K562 (cell line): ENCODE results near the gene COMMD9. TPM values are rescaled to one million over a fixed set of nuclear protein-coding genes. Genes with fewer than 3 reads are reported as not detected.

Source experiments
- ATAC-seq: fragments of 200-7000 bp; cut with Tn5 transposase; 3 replicates; pipeline ENCODE4 v1.9.1; 2020; ENCODE audit warnings: moderate library complexity
- BruUV-seq: library from RNA; stranded (reverse); fragments of 400-500 nt; replicated peaks from 2 replicates; lab custom pipeline; 2021; lab: Mats Ljungman, UMichigan
- CTCF ChIA-PET: fragments of 300-600 bp; formaldehyde crosslinking; extraction: SDS; loops from one replicate; lab custom pipeline; 2021; ENCODE audit warnings: low intra/inter-chr PET ratio; lab: Yijun Ruan, JAX
- POLR2A ChIA-PET: fragments of 300-600, 350-650 bp; sonication (Branson Sonifier 250); formaldehyde crosslinking; extraction: SDS; loops from one replicate; lab custom pipeline; 2021; ENCODE audit warnings: antibody characterized with exemption, inconsistent platforms; lab: Yijun Ruan, JAX
- DNase-seq, 4 experiments: peaks; one replicate each; pipeline versions ENCODE4 v3.0.0 to v3.0.0-alpha.2; 2011 to 2018; ENCODE audit warnings: low spot score in 3 of 4, mixed read lengths in 3 of 4; ENCODE audit errors: extremely low read depth in 1 of 4
- FAIRE-seq: peaks from 2 replicates; lab custom pipeline; 2011; peaks lifted over from hg19 to GRCh38; lab: Jason Lieb, UNC
- H2AFZ ChIP-seq: 2 replicates; pipeline ENCODE4 v1.6.0; 2011; ENCODE audit warnings: low read depth, low read length, control low read depth, inconsistent platforms
- H3K27ac ChIP-seq: fragments of 200-600 bp; 3 replicates; pipeline ENCODE4 v1.8.0; 2011; ENCODE audit warnings: low read depth, mild to moderate bottlenecking, control low read depth, inconsistent platforms, low read length, moderate library complexity, mixed read lengths; ENCODE audit errors: extremely low read depth
- H3K27me3 ChIP-seq, 2 experiments: fragments of 300-600 bp in 1 of 2; 2 replicates in 1 of 2; 3 replicates in 1 of 2; pipeline versions ENCODE4 v1.6.0 to v1.8.0; 2011; ENCODE audit warnings: inconsistent platforms in 2 of 2, low read length in 2 of 2, mild to moderate bottlenecking in 1 of 2, mixed read lengths in 1 of 2, moderate library complexity in 1 of 2; ENCODE audit not compliant: control insufficient read depth in 2 of 2, insufficient read depth in 2 of 2
- H3K36me3 ChIP-seq: fragments of 300-600 bp; 3 replicates; pipeline ENCODE4 v1.8.0; 2011; ENCODE audit warnings: mild to moderate bottlenecking, low read length, inconsistent platforms; ENCODE audit not compliant: control insufficient read depth, insufficient read depth
- H3K4me1 ChIP-seq, 2 experiments: fragments of 200-600 bp in 1 of 2; replicated peaks in 1 of 2; 2 replicates in 1 of 2; 3 replicates in 1 of 2; pipeline versions ENCODE4 v1.5.1 to v1.8.0; 2011; ENCODE audit warnings: inconsistent platforms in 2 of 2, low read length in 2 of 2, mild to moderate bottlenecking in 1 of 2, mixed read lengths in 1 of 2, moderate library complexity in 1 of 2; ENCODE audit not compliant: control insufficient read depth in 2 of 2, insufficient read depth in 2 of 2
- H3K4me2 ChIP-seq: 2 replicates; pipeline ENCODE4 v1.6.1; 2011; ENCODE audit warnings: low read length, control low read depth, inconsistent platforms, mixed read lengths; ENCODE audit not compliant: insufficient read depth
- H3K4me3 ChIP-seq: fragments of 200-600 bp; sonication (generic), shearing (Covaris generic); 2 replicates; pipeline ENCODE4 v1.5.1; 2016; ENCODE audit warnings: control low read depth, inconsistent platforms
- H3K79me2 ChIP-seq: fragments of 200-600 bp; 3 replicates; pipeline ENCODE4 v1.8.0; 2011; ENCODE audit warnings: low read length, inconsistent platforms; ENCODE audit not compliant: control insufficient read depth, insufficient read depth
- H3K9ac ChIP-seq, 2 experiments: 2 replicates each; pipeline versions ENCODE4 v1.6.0 to v1.6.1; 2011; ENCODE audit warnings: low read depth in 2 of 2, low read length in 2 of 2, control low read depth in 1 of 2, inconsistent platforms in 1 of 2, mild to moderate bottlenecking in 1 of 2, mixed read lengths in 1 of 2; ENCODE audit not compliant: insufficient read depth in 1 of 2
- H3K9me1 ChIP-seq: one replicate; pipeline ENCODE4 v1.6.0; 2011; ENCODE audit warnings: inconsistent platforms, mild to moderate bottlenecking, low read length, moderate library complexity; ENCODE audit not compliant: control insufficient read depth, insufficient read depth
- H3K9me3 ChIP-seq: replicated peaks from 2 replicates; pipeline ENCODE4 v1.5.1; 2011; ENCODE audit warnings: low read depth, low read length, inconsistent platforms; ENCODE audit not compliant: control insufficient read depth, insufficient read depth
- H4K20me1 ChIP-seq: replicated peaks from 2 replicates; pipeline ENCODE4 v1.6.1; 2011; ENCODE audit warnings: low read length, inconsistent platforms, mixed read lengths; ENCODE audit not compliant: control insufficient read depth, insufficient read depth
- HBP1 ChIP-seq: fragments of 450-650 bp; formaldehyde crosslinking; IDR thresholded peaks from 2 replicates; pipeline ENCODE4 v1.4.0; 2022; ENCODE audit warnings: missing genetic modification characterization
- ZFP30 ChIP-seq: fragments of 250-450 bp; sonication (Bioruptor Pico); IDR thresholded peaks from 2 replicates; pipeline ENCODE4 v1.8.0; 2022; ENCODE audit warnings: moderate library complexity, mild to moderate bottlenecking, inconsistent platforms, borderline replicate concordance
- ZNF347 ChIP-seq: fragments of 450-650 bp; formaldehyde crosslinking; IDR thresholded peaks from 2 replicates; pipeline ENCODE4 v1.4.0; 2020; ENCODE audit warnings: low read depth, mild to moderate bottlenecking, moderate library complexity
- WGBS: fragments of 100-300 bp; shearing (Covaris generic); methylation state at CpG from one replicate; pipeline ENCODE4 v1.1.6; 2016; ENCODE audit warnings: low coverage, mixed read lengths; ENCODE audit not compliant: insufficient coverage; ENCODE audit errors: missing lambda C conversion rate; 5-methylcytosine and 5-hydroxymethylcytosine counted together
- in situ Hi-C: fragments of 300-500 bp; cut with MboI; formaldehyde crosslinking; loops from 4 replicates; pipeline ENCODE4 v1.15.0; 2018; ENCODE audit warnings: inconsistent platforms, mixed read lengths
- intact Hi-C: fragments of 100-400 bp; cut with micrococcal nuclease; formaldehyde crosslinking; loops from 2 replicates; pipeline ENCODE4 v1.14.2; 2022
- polyA plus RNA-seq, 8 experiments: library from polyadenylated mRNA; depleted of rRNA in 4 of 8; stranded (reverse) in 5 of 8; unstranded in 3 of 8; fragments of >200 nt; fragmentation: Nextera tagmentation in 2 of 8; fragmentation: Illumina TruSeq in 1 of 8; extraction: Ambion mirVana in 2 of 8; extraction: Trizol in 1 of 8; gene quantifications; 2 replicates each; pipeline versions ENCODE4 v1.2.1 to v1.2.3, GENCODE V29; 2011 to 2014; ENCODE audit warnings: inconsistent platforms in 1 of 8, missing spikeins in 1 of 8
- total RNA-seq, 7 experiments: library from RNA; depleted of rRNA in 6 of 7; stranded (reverse); fragments of >200 nt in 6 of 7; fragmentation: Illumina TruSeq in 2 of 7; extraction: Trizol in 2 of 7; gene quantifications; 2 replicates each; pipeline versions ENCODE4 v1.2.1 to v1.2.3, GENCODE V29; 2011 to 2021; ENCODE audit warnings: low replicate concordance in 1 of 7

The COMMD9 gene
- total and polyA plus RNA-seq, 9 of the 15 experiments (the other 6 are each of a cell fraction or from before 2014, with no cell fraction given): 27.3 to 121 (median 48.0) TPM

GRCh38 chr11:36281850-36282249, 7.4 kb downstream of the COMMD9 start:
- no peak overlapping the region for H3K4me3 ChIP-seq
- H3K4me2 ChIP-seq: no peak overlapping the region
- in situ Hi-C loops: no loop called here
- DNase-seq: no peak
- ATAC-seq: no peak
- ChIA-PET CTCF (no interaction called here), POLR2A (no interaction called here)
- no peaks in the 10 kb centered on the region for H4K20me1 ChIP-seq
- no peak for FAIRE-seq
- no peak overlapping the region for H3K9ac ChIP-seq
- no peak overlapping the region for H3K27ac ChIP-seq
- intact Hi-C loops: no loop called here
- no peak overlapping the region for H2AFZ ChIP-seq
- no peaks in the 10 kb centered on the region for H3K4me1 ChIP-seq
- no peaks in the 10 kb centered on the region for H3K27me3 ChIP-seq
- no peaks in the 10 kb centered on the region for H3K9me3 ChIP-seq
- TF ChIP-seq ZNF347 (CRISPR knock-in tag) (no peak), ZFP30 (CRISPR knock-in tag) (peak; percentile 90; the same call in 1 of the 2 replicates)
- H3K36me3 ChIP-seq: no peaks in the 10 kb centered on the region
- no peaks in the 10 kb centered on the region for H3K9me1 ChIP-seq
- H3K79me2 ChIP-seq: no peaks in the 10 kb centered on the region
- no TSS peak for BruUV-seq
- WGBS: 13% methylated on average over 4 of the region's 4 CpGs

GRCh38 chr11:36280531-36280930, 8.7 kb downstream of the COMMD9 start:
- H3K9ac ChIP-seq: no peak overlapping the region
- POLR2A ChIA-PET: no interaction called here
- intact Hi-C loops (no loop called here), in situ Hi-C loops (no loop called here)
- H3K79me2 ChIP-seq: no peaks in the 10 kb centered on the region
- no peaks in the 10 kb centered on the region for H4K20me1 ChIP-seq
- H2AFZ ChIP-seq: no peak overlapping the region
- WGBS: 10% methylated on average over 1 of the region's 1 CpG
- no peaks in the 10 kb centered on the region for H3K36me3 ChIP-seq
- no peak for DNase-seq
- no peak for FAIRE-seq
- no peaks in the 10 kb centered on the region for H3K9me1 ChIP-seq
- no peak overlapping the region for H3K27ac ChIP-seq
- H3K4me3 ChIP-seq: no peak overlapping the region
- no peak overlapping the region for H3K4me2 ChIP-seq
- H3K27me3 ChIP-seq: no peaks in the 10 kb centered on the region
- CTCF ChIA-PET: interaction anchor here (0.7 kb wide), 1 partner anchor 572 kb away, joined by 3 read pairs; no protein-coding TSS in a partner anchor
- no peaks in the 10 kb centered on the region for H3K4me1 ChIP-seq
- no peak for ATAC-seq
- BruUV-seq: no TSS peak
- no peak for TF ChIP-seq HBP1 (CRISPR knock-in tag)
- no peaks in the 10 kb centered on the region for H3K9me3 ChIP-seq
